ELF-1 (cell line): Measurements from ENCODE around the gene DLGAP1.

Experiments used
- DNase-seq: peaks from one replicate; pipeline ENCODE4 v3.0.0-alpha.2; 2016; ENCODE audit warnings: low read depth, low spot score

Gene DLGAP1

DNA sequence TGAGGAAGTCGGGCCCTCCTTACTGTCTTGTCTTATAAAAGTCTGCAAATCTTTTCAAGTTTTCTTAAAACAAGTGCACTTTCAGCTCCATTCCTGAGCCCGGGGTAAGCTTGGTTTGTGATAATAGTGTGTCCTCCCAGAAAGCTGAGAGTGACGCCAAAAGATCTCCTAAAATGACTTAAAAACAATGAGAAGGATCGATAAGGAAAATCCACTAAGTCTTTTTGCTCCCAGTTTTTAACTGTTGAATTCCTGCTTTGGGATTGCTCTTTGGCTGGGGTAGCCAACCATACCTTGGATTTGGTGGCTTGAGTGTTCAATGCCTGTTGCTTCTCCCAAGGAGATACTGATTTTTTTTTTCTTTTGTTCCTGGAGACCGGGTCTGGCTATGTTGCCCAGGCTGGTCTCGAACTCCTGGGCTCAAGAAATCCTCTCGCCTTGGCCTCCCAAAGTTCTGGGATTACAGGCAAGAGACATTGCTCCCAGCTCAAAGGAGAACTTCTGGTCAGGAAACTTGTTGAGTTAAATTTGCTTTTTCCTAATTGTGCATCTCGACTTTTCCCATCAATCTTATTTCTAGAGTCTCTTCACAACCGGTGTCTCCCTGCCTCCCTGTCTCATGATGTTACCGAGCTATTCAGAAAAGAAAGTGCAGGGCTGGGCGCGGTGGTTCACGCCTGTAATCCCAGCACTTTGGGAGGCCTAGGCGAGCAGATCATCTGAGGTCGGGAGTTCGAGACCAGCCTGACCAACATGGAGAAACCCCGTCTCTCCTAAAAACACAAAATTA, 1002.2 kb downstream of the DLGAP1 start:
- peak; percentile 61 for DNase-seq

DNA sequence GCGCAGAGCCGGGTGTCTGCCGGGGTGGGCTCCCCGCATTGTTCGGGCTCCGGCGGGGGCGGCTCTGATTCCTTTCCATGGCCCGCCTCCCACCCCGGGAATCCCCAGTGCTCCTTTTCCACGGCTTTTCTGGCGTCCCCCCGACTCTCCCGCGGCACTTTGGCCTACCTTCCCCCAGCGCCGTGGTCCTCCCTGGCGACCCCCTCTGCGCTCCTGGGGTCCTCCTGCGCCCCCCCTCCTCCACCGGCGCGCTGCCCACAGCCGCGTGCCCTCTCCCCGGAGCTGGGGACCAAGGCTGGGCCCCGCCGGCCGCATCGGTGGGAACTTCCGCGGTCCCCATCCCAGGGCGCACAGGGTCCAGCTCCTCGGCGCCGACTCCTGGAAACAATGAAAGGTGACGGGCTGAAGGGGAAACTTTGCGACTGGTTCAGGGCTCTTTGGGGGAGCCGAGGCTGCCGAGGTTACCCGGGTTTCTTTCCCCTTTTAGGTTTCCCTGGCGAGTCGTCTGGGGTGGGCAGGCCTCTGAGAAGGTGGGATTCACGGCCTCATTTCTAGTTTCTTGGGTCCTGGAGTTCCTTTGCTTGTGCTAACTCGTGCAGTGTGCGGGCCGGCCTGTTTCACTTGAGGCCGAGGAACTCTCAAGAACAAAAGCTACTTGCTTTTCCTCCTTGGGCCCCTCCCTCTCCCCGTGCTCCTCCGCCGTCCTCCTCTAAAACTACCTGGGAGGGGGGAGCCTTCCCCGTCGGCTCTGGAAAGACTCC, 1002.9 kb downstream of the DLGAP1 start:
- DNase-seq, result peak; percentile 82

DNA sequence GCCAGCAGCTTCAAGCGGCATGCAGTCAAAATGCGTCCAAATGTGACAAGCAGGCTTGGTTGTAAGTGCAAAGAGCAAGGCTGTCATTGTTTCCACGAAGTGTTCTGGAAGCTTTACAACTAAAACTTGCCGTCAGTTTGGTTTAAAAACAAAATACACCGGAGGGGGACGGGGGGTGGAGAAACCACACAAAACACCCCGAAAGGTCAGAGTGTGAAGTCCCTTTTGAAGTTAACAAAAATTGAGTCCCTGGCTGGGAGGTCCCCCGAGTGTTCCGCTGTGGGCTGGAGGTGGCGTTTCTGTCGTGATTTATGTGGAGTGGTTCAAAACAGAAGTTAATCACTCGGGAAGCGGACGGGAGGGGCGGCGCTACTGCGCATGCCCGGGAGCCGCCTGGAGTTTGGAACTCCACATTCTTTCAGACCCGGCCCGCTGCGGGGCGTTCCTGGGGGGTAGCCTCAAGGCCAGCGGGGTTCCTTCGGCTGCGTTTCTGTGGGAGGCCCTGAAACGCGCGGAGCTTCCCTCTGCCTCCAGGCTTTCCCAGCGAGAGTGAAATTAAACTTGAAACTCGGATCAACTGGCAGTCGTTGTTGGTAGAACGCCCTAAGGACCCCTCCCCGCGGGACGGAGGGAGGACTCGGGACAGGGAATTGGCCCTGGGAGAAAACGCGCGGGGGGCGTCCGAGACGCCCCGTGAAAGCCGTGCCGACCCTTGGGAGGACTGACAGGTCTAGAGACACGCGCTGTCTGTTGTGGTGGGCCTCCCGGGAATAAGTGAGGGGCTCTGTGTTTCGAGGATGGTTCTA, 1003.7 kb downstream of the DLGAP1 start:
- DNase-seq, result peak; percentile 92

DNA sequence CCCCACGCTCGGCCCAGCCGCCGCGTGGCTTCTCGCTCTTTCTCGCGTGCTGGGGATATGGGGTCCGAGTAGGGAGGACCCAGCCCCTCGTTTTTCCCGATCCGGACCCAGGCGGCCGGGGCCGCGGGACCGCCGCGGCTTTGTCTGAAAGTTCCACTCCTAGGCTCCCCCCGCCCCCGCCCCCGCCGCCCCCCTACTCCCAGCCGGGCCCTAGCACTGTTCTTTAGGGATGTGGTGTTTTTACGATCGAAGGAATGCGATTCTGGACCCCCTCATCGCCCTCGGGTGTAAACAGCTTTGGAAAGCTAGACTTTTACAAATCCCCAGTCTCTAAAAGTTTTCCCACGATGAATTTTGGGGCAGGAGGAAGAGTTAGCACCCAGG, 1004.3 kb downstream of the DLGAP1 start:
- no peak for DNase-seq

DNA sequence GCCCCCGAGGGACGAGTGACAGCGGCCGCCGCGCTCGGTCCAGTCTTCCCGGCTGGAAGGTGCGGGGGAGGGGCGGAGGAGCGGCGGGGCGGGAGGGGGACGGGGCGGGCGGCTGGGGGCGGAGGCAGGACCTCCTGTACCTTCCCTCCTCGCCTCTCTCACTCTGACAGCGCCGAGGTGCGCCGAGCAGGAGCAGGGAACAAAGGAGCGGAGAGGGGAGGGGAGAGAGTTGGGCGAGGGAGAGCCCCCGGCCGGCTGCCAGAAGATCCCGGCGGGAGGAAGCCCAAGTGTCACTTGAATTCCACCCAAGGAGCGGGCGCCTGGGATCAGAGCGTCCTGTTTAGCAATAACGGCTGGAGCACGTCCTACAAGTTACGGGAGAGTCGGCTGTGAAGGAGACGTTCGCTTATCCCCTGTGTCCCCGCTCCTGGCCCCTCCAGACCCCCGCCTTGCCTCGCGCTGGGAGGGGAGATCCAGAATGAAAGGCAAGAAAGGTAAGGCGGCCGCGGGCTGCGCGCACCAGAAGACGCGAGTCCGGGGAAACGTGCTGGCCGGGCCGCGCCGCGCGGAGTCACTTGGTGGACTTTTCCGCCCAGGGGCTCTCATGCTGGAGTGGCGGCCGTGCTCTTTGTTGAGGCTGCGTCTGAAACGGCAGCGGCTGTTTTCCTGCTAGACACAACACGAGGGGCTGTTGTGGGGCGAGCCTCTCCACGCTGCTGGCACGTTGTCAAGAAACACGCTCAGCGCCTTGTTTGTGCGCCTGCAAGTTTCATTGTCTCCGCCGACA, 1004.9 kb downstream of the DLGAP1 start, which contains the start of gene TGIF1:
Gene TGIF1 (plus strand): TSS at position 161 of the 787 bp plus-strand sequence. CDS start 318 bp downstream, at position 479.
- peak; percentile 81 for DNase-seq

DNA sequence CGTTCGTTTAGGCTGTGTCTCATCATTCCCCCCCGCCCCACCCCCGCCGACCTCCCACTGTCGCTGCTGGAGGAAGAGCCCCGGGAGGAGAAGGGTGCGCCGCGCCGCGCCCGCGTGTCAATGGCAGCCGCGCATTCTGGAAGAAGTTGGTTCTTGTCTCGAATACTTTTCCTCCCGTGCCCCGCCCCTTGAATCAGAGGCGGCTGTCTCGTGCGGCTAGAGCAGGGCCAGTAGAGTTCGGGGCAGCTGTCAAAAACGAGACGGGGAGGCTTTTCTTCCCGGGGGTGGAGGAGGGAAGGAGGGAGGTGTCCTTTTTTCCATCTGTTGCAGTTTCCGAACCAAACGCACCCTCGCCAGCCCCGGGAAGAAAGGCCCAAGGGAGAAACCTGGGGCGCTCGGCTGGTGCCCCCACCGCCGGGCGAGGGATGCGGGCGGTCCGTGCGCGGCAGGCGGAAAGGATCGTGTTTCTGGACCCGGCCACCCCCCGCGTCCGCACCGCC, 1005.5 kb downstream of the DLGAP1 start:
- DNase-seq, result peak; percentile 89

DNA sequence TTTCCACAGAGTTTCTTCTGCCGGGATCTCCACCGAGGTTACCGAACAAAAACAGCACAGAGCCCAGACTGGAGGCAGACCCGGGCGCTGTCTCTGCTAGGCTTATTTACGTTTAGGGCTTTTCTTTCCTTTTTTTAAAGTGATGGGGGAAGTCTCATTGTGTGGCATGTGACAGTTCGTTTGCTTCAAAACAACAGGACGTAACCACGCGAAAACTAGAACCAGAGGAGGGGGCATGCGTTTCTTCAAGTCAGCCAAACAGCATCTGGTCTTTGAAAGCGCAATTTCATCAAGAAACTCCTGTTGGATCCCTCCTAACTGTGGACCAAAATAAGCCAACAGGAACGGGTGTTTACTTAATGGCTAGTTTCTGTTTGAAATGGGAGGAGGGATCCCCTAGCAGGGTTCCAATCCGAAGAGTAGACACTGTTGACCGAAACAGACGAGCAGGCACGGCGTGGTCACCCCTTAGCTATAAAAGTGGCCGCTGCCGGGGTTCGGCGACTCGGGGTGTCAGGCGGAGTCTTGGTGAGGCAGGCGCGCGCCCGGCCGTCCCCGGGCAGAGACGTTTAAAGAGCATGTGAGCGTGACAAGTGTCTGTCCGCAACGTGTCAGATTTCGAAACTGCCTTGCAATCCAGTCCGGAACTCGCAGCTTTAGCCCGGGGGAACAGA, 1006.1 kb downstream of the DLGAP1 start:
- DNase-seq, result no peak

DNA sequence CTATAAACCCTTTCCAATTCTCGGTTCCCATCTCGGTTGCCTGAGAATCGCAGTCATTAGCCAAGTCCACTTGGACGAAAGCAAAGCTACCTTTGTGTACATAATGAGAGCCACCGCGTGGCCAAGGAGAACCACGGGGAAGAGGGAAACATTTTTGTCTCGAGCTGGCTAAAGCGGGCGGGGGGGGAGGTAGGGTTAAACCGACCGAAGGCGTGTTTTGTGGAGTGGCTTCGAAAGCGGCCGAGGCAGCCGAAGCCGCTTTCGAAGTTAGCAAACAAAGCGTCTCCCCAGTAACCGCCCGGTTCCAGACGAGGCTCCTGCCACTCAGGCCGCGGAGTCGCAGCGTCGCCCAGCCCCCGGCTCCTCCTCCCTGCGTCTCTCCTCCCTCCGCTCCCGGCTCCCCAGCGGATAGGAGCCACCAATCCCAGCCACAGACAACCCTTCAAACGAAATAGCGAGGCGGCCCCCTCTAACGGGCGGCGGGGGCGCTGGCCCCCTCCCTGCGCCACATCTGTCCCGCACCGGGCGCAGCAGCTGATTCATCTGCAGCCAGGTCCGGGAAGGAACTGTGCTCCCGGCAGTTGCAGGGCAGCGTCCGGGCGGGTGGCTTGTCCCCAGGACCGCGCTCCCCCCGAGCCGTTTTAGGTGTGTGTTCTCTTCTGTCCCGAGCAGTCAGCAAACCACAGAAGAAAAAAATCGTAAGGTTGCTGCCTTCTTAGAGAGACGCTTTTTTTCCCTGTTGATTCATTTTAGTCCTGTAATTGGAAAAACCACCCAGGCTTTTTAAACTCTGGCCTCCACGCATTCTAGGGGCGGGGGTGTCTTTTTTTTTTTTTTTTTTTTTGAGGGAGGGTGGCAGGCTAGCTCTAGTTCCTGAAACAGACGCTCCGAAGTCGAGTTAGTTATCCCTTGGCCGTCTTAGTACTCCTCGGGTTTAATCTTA, 1006.9 kb downstream of the DLGAP1 start:
- DNase-seq, result peak; percentile 99

DNA sequence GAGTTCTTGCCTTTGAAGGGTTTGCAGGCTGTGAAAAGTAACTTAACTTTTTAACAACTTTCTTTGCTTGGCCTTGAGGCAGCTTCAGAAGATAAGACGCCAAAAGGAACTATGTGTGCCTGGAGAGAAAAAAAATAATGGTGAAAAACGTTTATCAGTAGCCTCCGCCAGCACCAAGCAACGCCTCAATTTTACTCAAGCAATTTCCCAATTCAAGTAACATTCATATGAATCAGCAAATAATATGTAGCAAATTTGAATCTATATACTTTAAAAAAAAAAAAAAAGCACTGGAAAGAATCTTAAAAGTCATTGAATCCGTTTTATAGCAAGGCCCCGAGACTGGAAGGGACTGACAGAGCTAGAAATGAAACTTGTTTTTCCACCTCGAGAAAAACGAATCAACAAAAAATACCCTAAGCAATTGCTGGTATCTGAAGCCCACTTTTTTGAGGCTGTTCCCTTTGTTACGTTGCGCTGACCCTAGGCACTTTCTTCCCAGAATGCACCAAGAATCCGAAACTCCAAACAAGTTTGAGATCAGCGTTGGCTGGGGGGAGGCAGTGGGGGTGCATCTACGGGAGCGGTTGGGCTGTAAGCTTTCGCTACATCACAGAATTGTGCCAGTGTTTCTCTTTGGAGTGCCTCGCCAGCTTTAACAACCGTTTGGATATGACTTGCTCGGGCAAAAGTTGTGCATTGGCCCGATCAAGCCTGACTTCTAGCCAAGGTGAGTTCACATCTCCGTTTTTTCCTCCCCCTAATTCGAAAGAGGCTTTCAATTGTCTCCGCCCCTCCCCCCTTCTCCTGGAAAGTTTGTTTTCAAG, 1007.8 kb downstream of the DLGAP1 start:
- peak; percentile 86 for DNase-seq
